CD4-positive, alpha-beta T cell (primary cell): ENCODE data around the gene CD300H. TPM values are rescaled to one million over a fixed set of nuclear protein-coding genes. Genes with fewer than 3 reads are reported as not detected.

Source experiments
- ATAC-seq: fragments of 200-7000 bp; cut with Tn5 transposase; one replicate; pipeline ENCODE4 v1.10.0; 2022; ENCODE audit warnings: mild to moderate bottlenecking; ENCODE audit not compliant: poor library complexity
- CTCF ChIA-PET: fragments of 350-600 bp; sonication (Branson Sonifier 250); formaldehyde crosslinking; loops from one replicate; lab custom pipeline; 2021; ENCODE audit warnings: antibody characterized with exemption, inconsistent platforms; lab: Charles Lee
- POLR2A ChIA-PET: fragments of 350-600 bp; sonication (Branson Sonifier 250); formaldehyde crosslinking; loops from one replicate; lab custom pipeline; 2021; ENCODE audit warnings: antibody characterized with exemption, inconsistent platforms; lab: Charles Lee
- DNase-seq, 14 experiments: peaks; one replicate each; pipeline ENCODE4 v3.0.0-alpha.2; 2013 to 2020; ENCODE audit warnings: mixed read lengths in 2 of 14
- H3K27ac ChIP-seq, 2 donors: one replicate each; pipeline versions ENCODE4 v1.5.1 to v1.7.0; 2013; ENCODE audit warnings: low read length in 2 of 2, low read depth in 1 of 2, mild to moderate bottlenecking in 1 of 2
- H3K27me3 ChIP-seq, 2 experiments: 1 replicate in 1 of 2; 2 replicates in 1 of 2; pipeline versions ENCODE4 v1.6.1 to v1.7.0; 2013; ENCODE audit warnings: low read length in 2 of 2, control low read depth in 1 of 2, mild to moderate bottlenecking in 1 of 2, moderate library complexity in 1 of 2; ENCODE audit not compliant: insufficient read depth in 2 of 2, control insufficient read depth in 1 of 2
- H3K36me3 ChIP-seq: one replicate; pipeline ENCODE4 v1.6.1; 2013; ENCODE audit warnings: low read length, control low read depth; ENCODE audit not compliant: insufficient read depth
- H3K4me1 ChIP-seq: one replicate; pipeline ENCODE4 v1.6.1; 2013; ENCODE audit warnings: low read length, control low read depth; ENCODE audit not compliant: insufficient read depth
- H3K4me3 ChIP-seq: one replicate; pipeline ENCODE4 v1.5.1; 2013; ENCODE audit warnings: mild to moderate bottlenecking, low read length, moderate library complexity
- H3K9me3 ChIP-seq, 2 experiments: 1 replicate in 1 of 2; 2 replicates in 1 of 2; pipeline versions ENCODE4 v1.6.1 to v1.7.0; 2013; ENCODE audit warnings: low read length in 2 of 2, mild to moderate bottlenecking in 2 of 2, control low read depth in 1 of 2, moderate library complexity in 1 of 2; ENCODE audit not compliant: control insufficient read depth in 1 of 2, insufficient read depth in 1 of 2
- H3K27ac Mint-ChIP-seq: one replicate; pipeline ENCODE4 v1.8.0; 2020; ENCODE audit warnings: mixed read lengths
- H3K27me3 Mint-ChIP-seq: one replicate; pipeline ENCODE4 v1.8.0; 2021; ENCODE audit warnings: mixed read lengths
- H3K36me3 Mint-ChIP-seq: one replicate; pipeline ENCODE4 v1.8.0; 2021; ENCODE audit warnings: low read depth, mixed read lengths
- H3K4me1 Mint-ChIP-seq: one replicate; pipeline ENCODE4 v1.8.0; 2021; ENCODE audit warnings: low read depth, mixed read lengths
- H3K4me3 Mint-ChIP-seq: one replicate; pipeline ENCODE4 v1.8.0; 2020; ENCODE audit warnings: mild to moderate bottlenecking, mixed read lengths
- H3K9me3 Mint-ChIP-seq: one replicate; pipeline ENCODE4 v1.8.0; 2020; ENCODE audit warnings: mixed read lengths
- intact Hi-C, 2 experiments: fragments of 100-400 bp; cut with DNase I in 1 of 2; cut with micrococcal nuclease in 1 of 2; formaldehyde crosslinking; loops; one replicate each; pipeline versions ENCODE4 v1.15.1 to v1.9.0; 2023 to 2025; cut with DNase I, micrococcal nuclease
- total RNA-seq, 174 experiments: library from RNA in 2 of 174; stranded (reverse) in 2 of 174; gene quantifications; one replicate each; pipeline ENCODE4 v1.2.3 and lab custom pipeline; 2021 to 2026
- TF ChIP-seq, protein P1 (sequence below): fragments of 200-600 bp; IDR thresholded peaks from one replicate; pipeline ENCODE4 v1.8.0; 2022; ENCODE audit warnings: antibody characterized with exemption, mild to moderate bottlenecking

CD300H gene
- total RNA-seq, 2 experiments from 2014 or later: not detected

DNA sequence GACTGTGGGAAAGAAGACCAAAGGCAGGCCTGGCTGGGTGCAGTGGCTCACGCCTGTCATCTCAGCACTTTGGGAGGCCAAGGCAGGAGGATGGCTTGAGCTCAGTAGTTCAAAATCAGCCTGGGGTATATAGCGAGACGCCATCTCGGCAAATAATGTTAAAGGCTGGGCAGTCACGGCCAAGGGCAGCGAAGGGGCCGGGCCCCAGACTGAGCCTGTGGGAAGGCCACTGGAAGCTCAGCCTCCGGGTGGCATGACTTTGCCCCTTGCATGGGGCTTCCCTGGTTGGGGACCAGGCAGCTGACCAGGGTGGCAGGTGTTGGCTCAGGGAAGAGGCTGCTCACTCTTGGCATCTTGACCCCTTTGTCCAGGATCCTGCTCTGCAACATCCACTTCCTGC, 38.7 kb upstream of the CD300H start:
- Histone ChIP-seq H3K27ac (no peak overlapping the region), H3K36me3 (no peaks in the 10 kb centered on the region), H3K4me1 (peaks cover 9% of the 10 kb centered on the region), H3K4me3 (no peak overlapping the region), H3K9me3 (peaks cover 0 to 4% of the 10 kb centered on the region in 2 experiments), H3K27me3 (peaks cover 10 to 19% of the 10 kb centered on the region in 2 experiments)
- TF ChIP-seq, protein P1, sequence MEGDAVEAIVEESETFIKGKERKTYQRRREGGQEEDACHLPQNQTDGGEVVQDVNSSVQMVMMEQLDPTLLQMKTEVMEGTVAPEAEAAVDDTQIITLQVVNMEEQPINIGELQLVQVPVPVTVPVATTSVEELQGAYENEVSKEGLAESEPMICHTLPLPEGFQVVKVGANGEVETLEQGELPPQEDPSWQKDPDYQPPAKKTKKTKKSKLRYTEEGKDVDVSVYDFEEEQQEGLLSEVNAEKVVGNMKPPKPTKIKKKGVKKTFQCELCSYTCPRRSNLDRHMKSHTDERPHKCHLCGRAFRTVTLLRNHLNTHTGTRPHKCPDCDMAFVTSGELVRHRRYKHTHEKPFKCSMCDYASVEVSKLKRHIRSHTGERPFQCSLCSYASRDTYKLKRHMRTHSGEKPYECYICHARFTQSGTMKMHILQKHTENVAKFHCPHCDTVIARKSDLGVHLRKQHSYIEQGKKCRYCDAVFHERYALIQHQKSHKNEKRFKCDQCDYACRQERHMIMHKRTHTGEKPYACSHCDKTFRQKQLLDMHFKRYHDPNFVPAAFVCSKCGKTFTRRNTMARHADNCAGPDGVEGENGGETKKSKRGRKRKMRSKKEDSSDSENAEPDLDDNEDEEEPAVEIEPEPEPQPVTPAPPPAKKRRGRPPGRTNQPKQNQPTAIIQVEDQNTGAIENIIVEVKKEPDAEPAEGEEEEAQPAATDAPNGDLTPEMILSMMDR: no peak
- H3K9me3 Mint-ChIP-seq: no peaks in the 10 kb centered on the region
- CTCF ChIA-PET: no interaction called here
- H3K27me3 Mint-ChIP-seq: peaks cover 19% of the 10 kb centered on the region
- H3K36me3 Mint-ChIP-seq: no peaks in the 10 kb centered on the region
- no peak overlapping the region for H3K4me3 Mint-ChIP-seq
- ATAC-seq (no peak), DNase-seq (no peak)
- H3K27ac Mint-ChIP-seq: no peak overlapping the region
- H3K4me1 Mint-ChIP-seq: peaks cover 17% of the 10 kb centered on the region
- POLR2A ChIA-PET: no interaction called here
- intact Hi-C loops: no loop called here

DNA sequence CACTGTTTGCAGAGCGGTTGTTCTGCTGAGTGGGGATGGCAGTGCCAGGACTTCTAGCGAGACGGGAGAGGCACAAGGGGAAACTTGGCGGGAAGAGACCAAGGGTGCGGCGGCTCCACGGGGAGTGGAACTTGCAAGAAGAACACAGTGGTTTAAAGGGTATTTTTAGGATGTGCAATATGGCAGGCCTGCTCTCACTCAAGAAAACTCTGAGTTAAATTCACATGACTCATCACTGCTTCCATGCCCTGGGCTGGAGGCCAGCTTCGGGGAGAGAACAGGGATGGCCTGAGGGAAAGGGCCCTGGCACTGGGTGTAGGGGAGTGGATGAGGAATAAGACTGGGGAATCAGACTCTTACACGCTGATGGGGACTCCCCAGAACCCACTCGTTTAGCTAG, 38.1 kb upstream of the CD300H start:
- H3K36me3 ChIP-seq: no peaks in the 10 kb centered on the region
- peaks cover 0 to 4% of the 10 kb centered on the region in 2 experiments for H3K9me3 ChIP-seq
- ChIA-PET POLR2A (no interaction called here), CTCF (no interaction called here)
- ATAC-seq (no peak), DNase-seq (peak in 1 of 14 experiments; percentile 37)
- intact Hi-C loops: no loop called here
- peaks cover 19% of the 10 kb centered on the region for H3K27me3 Mint-ChIP-seq
- peaks cover 4 to 18% of the 10 kb centered on the region in 2 experiments for H3K27me3 ChIP-seq
- H3K27ac Mint-ChIP-seq: no peak overlapping the region
- H3K9me3 Mint-ChIP-seq: no peaks in the 10 kb centered on the region
- TF ChIP-seq, protein P1: no peak
- H3K27ac ChIP-seq: no peak overlapping the region
- H3K36me3 Mint-ChIP-seq: no peaks in the 10 kb centered on the region
- no peak overlapping the region for H3K4me3 Mint-ChIP-seq
- peaks cover 9% of the 10 kb centered on the region for H3K4me1 ChIP-seq
- no peak overlapping the region for H3K4me3 ChIP-seq
- peaks cover 17% of the 10 kb centered on the region for H3K4me1 Mint-ChIP-seq

DNA sequence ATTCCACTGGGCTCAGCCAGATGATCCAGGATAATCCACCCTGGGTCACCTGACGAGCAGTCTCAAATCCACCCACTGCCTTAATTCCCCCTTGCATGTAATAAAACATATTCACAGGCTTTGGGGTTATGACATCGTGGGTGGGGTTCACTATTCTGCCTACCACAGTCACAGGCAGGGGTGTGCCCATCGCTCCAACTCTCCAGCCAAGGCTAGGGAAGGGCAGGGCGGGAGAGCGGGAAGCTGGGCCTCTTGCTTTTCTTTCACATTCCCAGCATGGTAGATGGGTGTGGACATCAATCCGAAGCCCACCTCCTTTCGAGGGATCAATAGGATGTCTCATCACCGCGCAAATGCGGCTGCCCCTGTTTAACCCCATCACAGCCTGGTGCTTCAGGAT, 37.5 kb upstream of the CD300H start:
- Mint-ChIP-seq H3K9me3 (no peaks in the 10 kb centered on the region), H3K36me3 (no peaks in the 10 kb centered on the region), H3K27ac (no peak overlapping the region), H3K27me3 (peaks cover 19% of the 10 kb centered on the region), H3K4me1 (peaks cover 20% of the 10 kb centered on the region), H3K4me3 (no peak overlapping the region)
- TF ChIP-seq, protein P1: no peak
- intact Hi-C loops: loop anchor here (5.0 kb wide), 2 partner anchors 112 to 227 kb away; no protein-coding TSS in a partner anchor
- H3K4me1 ChIP-seq: peaks cover 9% of the 10 kb centered on the region
- ATAC-seq (no peak), DNase-seq (no peak)
- CTCF ChIA-PET: no interaction called here
- POLR2A ChIA-PET: no interaction called here
- H3K36me3 ChIP-seq: no peaks in the 10 kb centered on the region
- no peak overlapping the region for H3K27ac ChIP-seq
- peaks cover 0 to 18% of the 10 kb centered on the region in 2 experiments for H3K27me3 ChIP-seq
- peaks cover 0 to 4% of the 10 kb centered on the region in 2 experiments for H3K9me3 ChIP-seq
- H3K4me3 ChIP-seq: no peak overlapping the region
